Limb (tissue), 2 donors: ENCODE measurements around the gene EIPR1.

Experiments used
- DNase-seq, 2 donors: peaks; one replicate each; pipeline ENCODE4 v3.0.0-alpha.2; 2016; ENCODE audit errors: extremely low spot score in 2 of 2

The EIPR1 gene

GRCh38 chr2:3324404-3325281, 53.0 kb downstream of the EIPR1 start:
- DNase-seq, result no peak

- no peak for DNase-seq
These were observed 53.6 kb downstream of the EIPR1 start for GRCh38 chr2:3324036-3324386.

GRCh38 chr2:3323360-3324035, 54.1 kb downstream of the EIPR1 start:
- no peak for DNase-seq

- no peak for DNase-seq
These were observed 55.2 kb downstream of the EIPR1 start for GRCh38 chr2:3322311-3322970.

- DNase-seq, result no peak
These were observed 55.8 kb downstream of the EIPR1 start for GRCh38 chr2:3321825-3322224.

- no peak for DNase-seq
These were observed 56.6 kb downstream of the EIPR1 start for GRCh38 chr2:3320910-3321605.

GRCh38 chr2:3319745-3320566, 57.7 kb downstream of the EIPR1 start:
- no peak for DNase-seq

GRCh38 chr2:3319134-3319533, 58.5 kb downstream of the EIPR1 start:
- DNase-seq, result no peak

GRCh38 chr2:3317871-3318590, 59.6 kb downstream of the EIPR1 start:
- no peak for DNase-seq

- DNase-seq, result no peak
These were observed 60.3 kb downstream of the EIPR1 start for GRCh38 chr2:3317277-3317685.

- DNase-seq, result no peak
These were observed 61.0 kb downstream of the EIPR1 start for GRCh38 chr2:3316456-3317276.

GRCh38 chr2:3314626-3315025, 63.0 kb downstream of the EIPR1 start:
- no peak for DNase-seq

- DNase-seq, result no peak
These were observed 63.7 kb downstream of the EIPR1 start for GRCh38 chr2:3313781-3314375.

- DNase-seq, result no peak
These were observed 64.9 kb downstream of the EIPR1 start for GRCh38 chr2:3312576-3313345.

- no peak for DNase-seq
These were observed 66.0 kb downstream of the EIPR1 start for GRCh38 chr2:3311601-3312000.

GRCh38 chr2:3309496-3310355, 67.9 kb downstream of the EIPR1 start:
- DNase-seq, result no peak

- no peak for DNase-seq
These were observed 69.7 kb downstream of the EIPR1 start for GRCh38 chr2:3307901-3308300.
